ENCODE results near the gene INPP5B. TPM values are rescaled to one million over a fixed set of nuclear protein-coding genes. Genes with fewer than 3 reads are reported as not detected.

Gene INPP5B
- total RNA-seq, 1 donor from 2014 or later = 19.3 TPM

DNA sequence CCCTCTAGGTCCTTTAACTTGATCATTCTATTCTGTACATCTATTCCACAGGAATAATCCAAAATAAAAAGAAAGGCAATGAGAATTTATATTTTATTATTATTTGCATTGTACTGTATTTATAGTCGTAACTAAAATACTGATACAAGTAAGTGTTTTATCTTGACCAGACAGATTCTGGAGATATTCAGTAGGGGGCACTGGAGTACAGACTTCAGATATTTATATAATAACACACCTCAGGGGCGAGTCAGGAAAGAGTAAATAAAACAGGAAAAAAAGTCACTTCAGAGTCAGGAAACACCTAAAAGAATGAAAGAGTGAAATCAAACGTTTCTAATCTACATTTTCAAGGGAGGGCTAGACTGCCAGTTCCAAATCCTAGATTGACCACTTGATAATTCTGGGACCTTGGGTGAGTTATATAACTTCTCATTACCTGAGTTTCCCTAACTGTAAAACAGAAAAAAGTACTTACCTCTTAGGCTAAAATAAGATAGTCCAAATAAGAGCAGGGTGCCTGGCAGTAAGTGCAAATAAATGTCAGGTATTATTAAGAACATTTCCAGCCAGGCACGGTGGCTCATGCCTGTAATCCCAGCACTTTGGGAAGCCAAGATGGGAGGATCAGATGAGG is 56.4 kb downstream of the INPP5B start:
- Mint-ChIP-seq H3K36me3 (peaks cover under 1% of the 10 kb centered on the region), H3K4me3 (no peak overlapping the region), H3K27me3 (no peaks in the 10 kb centered on the region), H3K9me3 (no peaks in the 10 kb centered on the region), H3K4me1 (ENCODE audit: unreplicated experiment) (no peaks in the 10 kb centered on the region), H3K27ac (no peak overlapping the region)
- DNase-seq (ENCODE audit: extremely low spot score, unreplicated experiment) = no peak
- TF ChIP-seq, protein P1, sequence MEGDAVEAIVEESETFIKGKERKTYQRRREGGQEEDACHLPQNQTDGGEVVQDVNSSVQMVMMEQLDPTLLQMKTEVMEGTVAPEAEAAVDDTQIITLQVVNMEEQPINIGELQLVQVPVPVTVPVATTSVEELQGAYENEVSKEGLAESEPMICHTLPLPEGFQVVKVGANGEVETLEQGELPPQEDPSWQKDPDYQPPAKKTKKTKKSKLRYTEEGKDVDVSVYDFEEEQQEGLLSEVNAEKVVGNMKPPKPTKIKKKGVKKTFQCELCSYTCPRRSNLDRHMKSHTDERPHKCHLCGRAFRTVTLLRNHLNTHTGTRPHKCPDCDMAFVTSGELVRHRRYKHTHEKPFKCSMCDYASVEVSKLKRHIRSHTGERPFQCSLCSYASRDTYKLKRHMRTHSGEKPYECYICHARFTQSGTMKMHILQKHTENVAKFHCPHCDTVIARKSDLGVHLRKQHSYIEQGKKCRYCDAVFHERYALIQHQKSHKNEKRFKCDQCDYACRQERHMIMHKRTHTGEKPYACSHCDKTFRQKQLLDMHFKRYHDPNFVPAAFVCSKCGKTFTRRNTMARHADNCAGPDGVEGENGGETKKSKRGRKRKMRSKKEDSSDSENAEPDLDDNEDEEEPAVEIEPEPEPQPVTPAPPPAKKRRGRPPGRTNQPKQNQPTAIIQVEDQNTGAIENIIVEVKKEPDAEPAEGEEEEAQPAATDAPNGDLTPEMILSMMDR (conservative IDR thresholded peaks at IDR 0.05) = peak; percentile 68

DNA sequence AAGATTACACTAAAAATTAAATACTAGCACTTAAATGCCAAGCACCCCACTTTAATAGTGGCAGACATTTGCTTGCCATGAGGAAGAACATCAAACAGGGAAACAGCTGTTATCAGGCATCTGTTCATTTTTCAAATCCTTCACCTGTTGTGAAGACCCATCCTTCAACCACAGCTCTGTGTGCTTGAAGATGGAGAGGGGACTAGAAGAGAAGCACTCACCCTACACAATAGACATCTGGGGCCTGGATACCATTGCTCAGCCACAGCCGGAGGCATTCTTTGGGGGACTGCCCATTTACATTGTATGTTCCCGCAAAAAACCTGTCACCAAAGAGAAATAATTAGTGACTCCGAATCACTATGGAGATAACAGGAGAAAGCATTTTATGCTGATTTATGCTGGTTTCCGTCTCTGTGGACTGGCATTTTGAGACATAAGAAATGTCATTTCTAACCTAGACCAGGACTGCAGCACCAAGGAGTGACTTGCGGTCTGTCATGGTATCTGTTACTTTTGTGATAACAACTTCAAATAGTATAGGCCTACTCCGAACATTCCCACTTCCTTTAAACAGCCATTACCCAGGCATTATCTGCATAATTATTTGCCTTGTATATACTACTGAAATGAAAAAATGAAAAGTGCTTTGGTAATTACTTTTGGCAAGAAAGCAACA is 58.7 kb downstream of the INPP5B start:
- no peak for DNase-seq (ENCODE audit: extremely low spot score, unreplicated experiment)
- Mint-ChIP-seq H3K9me3 (no peaks in the 10 kb centered on the region), H3K4me3 (no peak overlapping the region), H3K27me3 (no peaks in the 10 kb centered on the region), H3K36me3 (peaks cover 3% of the 10 kb centered on the region), H3K27ac (no peak overlapping the region), H3K4me1 (ENCODE audit: unreplicated experiment) (no peaks in the 10 kb centered on the region)
- TF ChIP-seq, protein P1 (conservative IDR thresholded peaks at IDR 0.05) = no peak

DNA sequence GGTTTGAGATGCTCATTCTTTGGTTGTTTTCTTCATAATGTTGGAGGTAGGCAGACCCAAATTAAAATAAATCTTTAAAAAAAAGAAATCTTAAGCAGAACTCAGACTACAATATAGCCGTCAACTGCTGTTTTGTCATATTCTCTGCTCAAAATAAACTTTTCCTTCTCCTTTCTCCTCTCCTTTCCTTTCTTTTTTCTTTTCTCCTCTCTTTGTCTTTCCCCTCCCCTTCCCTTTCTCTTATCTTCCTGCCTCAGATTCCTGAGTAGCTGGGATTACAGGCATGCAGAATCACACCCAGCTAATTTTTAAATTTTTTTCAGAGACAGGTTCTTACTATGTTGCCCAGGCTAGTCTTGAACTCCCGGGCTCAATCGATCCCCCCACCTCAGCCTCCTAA is 62.7 kb downstream of the INPP5B start:
- Mint-ChIP-seq H3K9me3 (no peaks in the 10 kb centered on the region), H3K36me3 (peaks cover 6% of the 10 kb centered on the region), H3K4me1 (ENCODE audit: unreplicated experiment) (no peaks in the 10 kb centered on the region), H3K4me3 (no peak overlapping the region), H3K27me3 (no peaks in the 10 kb centered on the region), H3K27ac (no peak overlapping the region)
- DNase-seq (ENCODE audit: extremely low spot score, unreplicated experiment) = no peak
- TF ChIP-seq, protein P1 (conservative IDR thresholded peaks at IDR 0.05) = no peak

DNA sequence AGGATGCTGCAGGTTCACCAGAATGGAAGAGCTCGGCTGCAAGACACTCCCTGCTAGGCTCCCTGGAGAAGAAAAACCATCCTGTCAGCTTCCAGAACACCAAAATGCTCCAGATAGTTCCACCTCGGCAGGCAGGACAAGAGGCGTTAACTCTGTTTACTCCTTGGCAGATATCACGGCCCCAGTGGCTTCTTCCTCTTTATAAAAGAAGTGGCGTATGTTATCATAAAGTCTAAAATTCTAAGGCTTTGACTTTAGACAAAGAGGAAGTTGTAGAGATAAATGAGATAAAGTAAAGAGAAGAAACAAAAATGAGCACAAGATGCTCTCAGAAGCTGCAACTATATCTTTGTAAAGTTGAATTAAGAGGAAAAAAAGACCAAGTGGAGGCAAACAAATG is 63.2 kb downstream of the INPP5B start:
- TF ChIP-seq, protein P1 (conservative IDR thresholded peaks at IDR 0.05) = no peak
- Mint-ChIP-seq H3K27me3 (no peaks in the 10 kb centered on the region), H3K9me3 (no peaks in the 10 kb centered on the region), H3K27ac (no peak overlapping the region), H3K4me3 (no peak overlapping the region), H3K4me1 (ENCODE audit: unreplicated experiment) (no peaks in the 10 kb centered on the region), H3K36me3 (peaks cover 6% of the 10 kb centered on the region)
- DNase-seq (ENCODE audit: extremely low spot score, unreplicated experiment) = no peak

DNA sequence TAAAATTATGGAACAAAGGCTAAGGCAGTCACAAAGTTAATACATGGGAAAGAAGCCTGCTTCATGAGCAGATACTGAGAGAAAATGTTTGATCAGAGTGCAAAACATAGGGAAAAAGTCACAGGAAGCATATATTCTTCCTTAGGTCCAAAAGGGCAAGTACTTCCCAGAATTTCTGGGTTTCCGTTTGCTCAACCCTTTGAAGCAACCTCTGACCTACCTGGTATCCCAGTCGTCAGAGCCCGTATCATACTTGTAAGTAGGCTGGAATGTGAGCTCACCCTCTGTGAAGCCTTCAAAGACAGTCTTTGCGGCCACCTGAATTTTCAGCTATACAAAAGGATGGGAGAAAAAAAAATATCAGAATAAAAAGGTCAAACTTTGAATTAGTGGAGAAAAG is 67.0 kb downstream of the INPP5B start:
- no peak overlapping the region for H3K4me3 Mint-ChIP-seq
- H3K4me1 Mint-ChIP-seq (ENCODE audit: unreplicated experiment) = no peaks in the 10 kb centered on the region
- no peaks in the 10 kb centered on the region for H3K9me3 Mint-ChIP-seq
- no peak for DNase-seq (ENCODE audit: extremely low spot score, unreplicated experiment)
- no peak overlapping the region for H3K27ac Mint-ChIP-seq
- TF ChIP-seq, protein P1 (conservative IDR thresholded peaks at IDR 0.05) = no peak
- H3K27me3 Mint-ChIP-seq = no peaks in the 10 kb centered on the region
- H3K36me3 Mint-ChIP-seq = peaks cover 8% of the 10 kb centered on the region
